Lung (tissue), 12 donors: Measurements from ENCODE around the gene SNTA1. TPM values are rescaled to one million over a fixed set of nuclear protein-coding genes. Genes with fewer than 3 reads are reported as not detected.
"Not testable (repeated sequence)": the region's sequence is repeated elsewhere in the genome, so short reads cannot be mapped to it uniquely, and the experiment has no call there.

ENCODE experiments used
- ATAC-seq: fragments of 200-7000 bp; cut with Tn5 transposase; one replicate; pipeline ENCODE4 v1.9.1; 2020; ENCODE audit warnings: moderate number of reproducible peaks; ENCODE audit not compliant: insufficient read depth, low FRiP score
- DNase-seq, 3 donors: peaks; one replicate each; pipeline ENCODE4 v3.0.0-alpha.2; 2013 to 2017
- H3K27ac ChIP-seq, 2 donors: one replicate each; pipeline ENCODE4 v1.5.1; 2013; ENCODE audit warnings: mild to moderate bottlenecking in 2 of 2, moderate library complexity in 2 of 2, control low read depth in 1 of 2, inconsistent platforms in 1 of 2, low read depth in 1 of 2, low read length in 1 of 2
- H3K27me3 ChIP-seq, 3 donors: one replicate each; pipeline ENCODE4 v1.5.1; 2013; ENCODE audit warnings: low read length in 2 of 3; ENCODE audit not compliant: control insufficient read depth in 3 of 3, insufficient read depth in 3 of 3
- H3K36me3 ChIP-seq, 4 donors: one replicate each; pipeline ENCODE4 v1.5.1; 2013; ENCODE audit warnings: low read length in 4 of 4, mild to moderate bottlenecking in 1 of 4, moderate library complexity in 1 of 4; ENCODE audit not compliant: control insufficient read depth in 4 of 4, insufficient read depth in 4 of 4
- H3K4me1 ChIP-seq, 5 donors: one replicate each; pipeline ENCODE4 v1.5.1; 2013; ENCODE audit warnings: low read length in 5 of 5, mild to moderate bottlenecking in 2 of 5, moderate library complexity in 1 of 5; ENCODE audit not compliant: control insufficient read depth in 5 of 5, insufficient read depth in 5 of 5
- H3K4me3 ChIP-seq: one replicate; pipeline ENCODE4 v1.5.1; 2013; ENCODE audit warnings: mild to moderate bottlenecking, control low read depth, moderate library complexity
- H3K9ac ChIP-seq, 2 donors: one replicate each; pipeline ENCODE4 v1.5.1; 2013; ENCODE audit warnings: low read length in 2 of 2, control low read depth in 1 of 2; ENCODE audit not compliant: insufficient read depth in 1 of 2
- H3K9me3 ChIP-seq, 4 donors: one replicate each; pipeline ENCODE4 v1.5.1; 2013; ENCODE audit warnings: low read length in 3 of 4, mild to moderate bottlenecking in 1 of 4, moderate library complexity in 1 of 4; ENCODE audit not compliant: control insufficient read depth in 4 of 4, insufficient read depth in 3 of 4
- CTCF ChIP-seq: IDR thresholded peaks from 2 replicates; pipeline ENCODE4 v1.5.1; 2012; ENCODE audit warnings: mild to moderate bottlenecking; ENCODE audit errors: control extremely low read depth, extremely low read depth
- WGBS, 2 donors: extraction: QIAGEN DNeasy Blood & Tissue Kit; methylation state at CpG; one replicate each; pipeline ENCODE4 v1.1.7; 2013; 5-methylcytosine and 5-hydroxymethylcytosine counted together
- polyA plus RNA-seq, 2 donors: library from polyadenylated mRNA; stranded (reverse); fragments of 200-250 nt; gene quantifications; one replicate each; pipeline ENCODE4 v1.2.1, GENCODE V29; 2013
- total RNA-seq, 2 donors: library from RNA; depleted of rRNA in 1 of 2; stranded (reverse); fragments of >200 nt in 1 of 2; gene quantifications; one replicate each; pipeline ENCODE4 v1.2.1, GENCODE V29; 2014 to 2021
- donor health status: control.
- donor health status: control.
- donor health status: Bipolar disorder and iron deficiency.
- donor health status: healthy.
- donor health status: DM: yes; HTN: yes; CAD: no.

The SNTA1 gene
- total and polyA plus RNA-seq, 4 donors, result 3.7 to 9.9 (median 6.8) TPM

- DNase-seq, result no peak
- peaks cover 16 to 25% (median 19%) of the 10 kb centered on the region in 4 donors for H3K36me3 ChIP-seq
- ATAC-seq, result no peak
These were observed 48.8 kb downstream of the SNTA1 start for GRCh38 chr20:33394718-33395117.

DNA sequence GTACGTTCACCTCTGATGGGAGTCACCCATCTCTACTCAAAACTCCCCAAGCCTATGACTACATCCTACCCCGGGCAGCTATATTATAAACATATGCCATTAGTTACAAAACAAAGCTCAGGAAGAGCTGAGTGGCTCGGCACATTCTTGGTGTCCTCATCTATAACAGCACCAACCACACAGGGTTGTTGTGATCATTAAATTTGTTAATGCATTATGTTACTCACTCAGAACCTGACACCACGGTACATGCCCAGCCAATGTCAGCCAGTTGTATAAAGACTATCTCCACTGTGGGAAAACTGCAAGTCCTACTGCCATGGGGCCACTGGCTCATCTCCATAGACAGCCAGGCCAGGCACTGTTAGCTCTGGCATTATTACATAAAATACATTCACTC is 50.0 kb downstream of the SNTA1 start:
- no peak for TF ChIP-seq CTCF
- no peak for DNase-seq
- no peaks in the 10 kb centered on the region for H3K9me3 ChIP-seq
- WGBS, 2 donors, result 92 to 98% methylated on average over 4 of the region's 4 CpGs
- no peak overlapping the region for H3K9ac ChIP-seq
- H3K27ac ChIP-seq, result no peak overlapping the region
- peaks cover 16 to 27% (median 19%) of the 10 kb centered on the region in 4 donors for H3K36me3 ChIP-seq
- no peak for ATAC-seq
- H3K4me3 ChIP-seq, result no peak overlapping the region
- H3K27me3 ChIP-seq, result no peaks in the 10 kb centered on the region
- H3K4me1 ChIP-seq, result no peaks in the 10 kb centered on the region

More at GRCh38 chr20:33394718-33395117, 48.8 kb downstream of the SNTA1 start:
- H3K27me3 ChIP-seq, result no peaks in the 10 kb centered on the region
- no peak overlapping the region for H3K4me3 ChIP-seq
- H3K9me3 ChIP-seq, result no peaks in the 10 kb centered on the region
- WGBS, 2 donors, result 91% methylated on average over 4 of the region's 4 CpGs
- H3K27ac ChIP-seq, result no peak overlapping the region
- H3K9ac ChIP-seq, result no peak overlapping the region
- no peak for TF ChIP-seq CTCF
- no peaks in the 10 kb centered on the region for H3K4me1 ChIP-seq

DNA sequence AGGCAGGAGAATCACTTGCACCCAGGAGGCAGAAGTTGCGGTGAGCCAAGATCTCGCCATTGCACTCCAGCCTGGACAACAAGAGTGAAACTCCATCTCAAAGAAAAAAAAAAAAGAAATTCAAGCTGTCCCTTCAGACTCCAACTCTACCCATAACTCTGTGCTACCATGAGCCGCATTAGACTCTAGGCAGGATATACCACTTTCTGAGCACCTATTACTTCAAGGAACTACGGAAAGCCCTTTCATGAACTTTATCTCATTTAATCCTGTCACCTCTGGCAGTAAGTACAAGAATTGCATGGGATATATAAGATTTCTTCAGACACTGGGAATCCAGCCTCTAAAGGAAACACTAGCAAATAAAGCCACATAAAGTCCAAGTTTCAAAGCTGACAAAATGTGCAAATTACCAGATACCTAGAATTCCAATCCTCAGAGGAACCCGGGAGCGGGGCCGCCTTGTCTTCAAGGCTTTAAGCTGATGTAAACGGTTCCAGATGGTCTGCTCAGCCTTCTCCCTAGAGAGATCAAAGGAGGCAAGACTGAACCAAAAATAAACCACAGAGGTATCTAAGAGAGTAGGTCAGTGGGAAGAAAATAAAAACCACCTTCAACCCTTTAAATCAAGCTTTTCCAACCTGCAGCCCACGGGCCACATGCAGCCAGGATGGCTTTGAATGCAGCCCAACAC is 51.7 kb downstream of the SNTA1 start:
- Histone ChIP-seq H3K9ac (no peak overlapping the region), H3K9me3 (no peaks in the 10 kb centered on the region), H3K27me3 (no peaks in the 10 kb centered on the region), H3K36me3 (peaks cover 19 to 34% (median 19%) of the 10 kb centered on the region in 4 donors), H3K4me3 (no peak overlapping the region), H3K4me1 (no peaks in the 10 kb centered on the region), H3K27ac (no peak overlapping the region)
- no peak for TF ChIP-seq CTCF
- ATAC-seq (no peak), DNase-seq (no peak)
- 87% methylated on average over 9 of the region's 9 CpGs for WGBS, 2 donors

DNA sequence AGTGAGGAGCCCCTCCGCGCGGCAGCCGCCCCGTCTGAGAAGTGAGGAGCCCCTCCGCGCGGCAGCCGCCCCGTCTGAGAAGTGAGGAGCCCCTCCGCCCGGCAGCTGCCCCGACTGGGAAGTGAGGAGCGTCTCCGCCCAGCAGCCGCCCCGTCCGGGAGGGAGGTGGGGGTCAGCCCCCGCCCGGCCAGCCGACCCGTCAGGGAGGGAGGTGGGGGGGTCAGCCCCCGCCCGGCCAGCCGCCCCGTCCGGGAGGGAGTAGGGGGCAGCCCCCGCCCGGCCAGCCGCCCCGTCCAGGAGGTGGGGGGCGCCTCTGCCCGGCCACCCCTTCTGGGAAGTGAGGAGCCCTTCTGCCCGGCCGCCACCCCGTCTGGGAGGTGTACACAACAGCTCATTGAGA is 54.2 kb downstream of the SNTA1 start:
- not testable (repeated sequence) for H3K27ac ChIP-seq, H3K4me3 ChIP-seq, H3K9ac ChIP-seq, ATAC-seq, H3K9me3 ChIP-seq, DNase-seq, H3K27me3 ChIP-seq, H3K4me1 ChIP-seq
- 98% methylated on average over 29 to 36 of the region's 36 CpGs for WGBS, 2 donors
- H3K36me3 ChIP-seq, result peaks cover 19 to 36% (median 27%) of the 10 kb centered on the region in 4 donors
